Esophagus squamous epithelium (tissue), 4 donors: ENCODE data around the gene SMAD7.

Experiments
- POLR2A ChIP-seq, 4 donors: fragments of 450-650 bp; IDR thresholded peaks; one replicate each; pipeline ENCODE4 v1.6.1; 2017; ENCODE audit warnings: antibody characterized with exemption in 4 of 4, mild to moderate bottlenecking in 4 of 4, moderate library complexity in 3 of 4
- TF ChIP-seq, protein P1 (sequence below), 6 experiments: fragments of 450-650 bp in 4 of 6; fragments of 200-600 bp in 2 of 6; sonication (generic) in 2 of 6; IDR thresholded peaks; one replicate each; pipeline ENCODE4 v1.5.1; 2016 to 2019; ENCODE audit warnings: antibody characterized with exemption in 6 of 6, mild to moderate bottlenecking in 4 of 6, moderate library complexity in 4 of 6

DNA sequence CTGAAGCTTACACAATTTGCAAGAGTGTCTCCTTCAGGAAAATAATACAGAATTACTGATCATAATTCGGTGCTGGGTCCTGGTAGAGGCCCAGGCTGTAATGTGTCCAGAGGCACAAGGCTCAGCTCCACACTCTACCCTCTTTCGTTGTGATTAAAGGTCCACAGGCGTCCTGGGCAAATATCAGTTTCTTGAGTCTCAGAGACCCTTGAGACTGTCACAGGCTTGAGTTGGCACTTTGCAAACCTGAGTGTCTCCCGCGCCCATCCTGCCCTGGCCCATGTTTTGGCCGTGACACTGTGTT lies 46.9 kb upstream of the SMAD7 start:
- TF ChIP-seq, protein P1, sequence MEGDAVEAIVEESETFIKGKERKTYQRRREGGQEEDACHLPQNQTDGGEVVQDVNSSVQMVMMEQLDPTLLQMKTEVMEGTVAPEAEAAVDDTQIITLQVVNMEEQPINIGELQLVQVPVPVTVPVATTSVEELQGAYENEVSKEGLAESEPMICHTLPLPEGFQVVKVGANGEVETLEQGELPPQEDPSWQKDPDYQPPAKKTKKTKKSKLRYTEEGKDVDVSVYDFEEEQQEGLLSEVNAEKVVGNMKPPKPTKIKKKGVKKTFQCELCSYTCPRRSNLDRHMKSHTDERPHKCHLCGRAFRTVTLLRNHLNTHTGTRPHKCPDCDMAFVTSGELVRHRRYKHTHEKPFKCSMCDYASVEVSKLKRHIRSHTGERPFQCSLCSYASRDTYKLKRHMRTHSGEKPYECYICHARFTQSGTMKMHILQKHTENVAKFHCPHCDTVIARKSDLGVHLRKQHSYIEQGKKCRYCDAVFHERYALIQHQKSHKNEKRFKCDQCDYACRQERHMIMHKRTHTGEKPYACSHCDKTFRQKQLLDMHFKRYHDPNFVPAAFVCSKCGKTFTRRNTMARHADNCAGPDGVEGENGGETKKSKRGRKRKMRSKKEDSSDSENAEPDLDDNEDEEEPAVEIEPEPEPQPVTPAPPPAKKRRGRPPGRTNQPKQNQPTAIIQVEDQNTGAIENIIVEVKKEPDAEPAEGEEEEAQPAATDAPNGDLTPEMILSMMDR (IDR thresholded peaks at IDR 0.05) = no peak
- no peak for TF ChIP-seq POLR2A (IDR thresholded peaks at IDR 0.05)
